B cell (primary cell): ENCODE measurements around the gene BMP3. TPM values are rescaled to one million over a fixed set of nuclear protein-coding genes. Genes with fewer than 3 reads are reported as not detected.

Experiments
- ATAC-seq: fragments of 200-7000 bp; cut with Tn5 transposase; one replicate; pipeline ENCODE4 v1.10.0; 2021; ENCODE audit warnings: low read depth, mild to moderate bottlenecking, moderate number of reproducible peaks, moderate library complexity
- CTCF ChIA-PET: fragments of 350-600 bp; sonication (Branson Sonifier 250); formaldehyde crosslinking; loops from one replicate; lab custom pipeline; 2021; ENCODE audit warnings: antibody characterized with exemption, inconsistent platforms; lab: Charles Lee
- POLR2A ChIA-PET: fragments of 350-600 bp; sonication (Branson Sonifier 250); formaldehyde crosslinking; loops from one replicate; lab custom pipeline; 2021; ENCODE audit warnings: antibody characterized with exemption; lab: Charles Lee
- DNase-seq: peaks from one replicate; pipeline ENCODE4 v3.0.0; 2013
- H2AFZ ChIP-seq: 2 replicates; pipeline ENCODE4 v1.6.1; 2012; ENCODE audit warnings: mild to moderate bottlenecking, low read depth, low read length; ENCODE audit not compliant: insufficient read depth, poor library complexity, severe bottlenecking
- H3K27ac ChIP-seq, 2 donors: 1 replicate in 1 of 2; 2 replicates in 1 of 2; pipeline ENCODE4 v1.5.1; 2012 to 2013; ENCODE audit warnings: low read length in 2 of 2, mild to moderate bottlenecking in 2 of 2, moderate library complexity in 1 of 2
- H3K27me3 ChIP-seq, 4 experiments: fragments of 200-600 bp in 1 of 4; sonication (generic) in 1 of 4; replicated peaks in 1 of 4; 1 replicate in 2 of 4; 2 replicates in 2 of 4; pipeline versions ENCODE4 v1.6.1 to v1.7.0; 2013 to 2016; ENCODE audit warnings: low read length in 3 of 4, mild to moderate bottlenecking in 2 of 4, mixed read lengths in 1 of 4, moderate library complexity in 1 of 4; ENCODE audit not compliant: insufficient read depth in 4 of 4, control insufficient read depth in 3 of 4; ENCODE audit errors: control extremely low read depth in 1 of 4
- H3K36me3 ChIP-seq, 2 experiments: replicated peaks in 1 of 2; 1 replicate in 1 of 2; 2 replicates in 1 of 2; pipeline versions ENCODE4 v1.6.1 to v1.7.1; 2013; ENCODE audit warnings: low read length in 1 of 2; ENCODE audit not compliant: insufficient read depth in 2 of 2, control insufficient read depth in 1 of 2; ENCODE audit errors: control extremely low read depth in 1 of 2, extremely low read depth in 1 of 2
- H3K4me1 ChIP-seq, 2 donors: fragments of 200-600 bp in 1 of 2; sonication (generic) in 1 of 2; 1 replicate in 1 of 2; 2 replicates in 1 of 2; pipeline versions ENCODE4 v1.5.1 to v1.6.1; 2013 to 2017; ENCODE audit warnings: low read length in 2 of 2; ENCODE audit not compliant: control insufficient read depth in 2 of 2, insufficient read depth in 2 of 2
- H3K4me2 ChIP-seq: replicated peaks from 2 replicates; pipeline ENCODE3; 2012; ENCODE audit warnings: mild to moderate bottlenecking, low read depth, low read length; ENCODE audit not compliant: poor library complexity, severe bottlenecking
- H3K4me3 ChIP-seq, 5 experiments: fragments of 200-600 bp in 1 of 5; sonication (generic) in 1 of 5; 1 replicate in 3 of 5; 2 replicates in 2 of 5; pipeline versions ENCODE4 v1.5.1 to v1.7.0; 2011 to 2016; ENCODE audit warnings: low read length in 4 of 5, mild to moderate bottlenecking in 4 of 5, low read depth in 2 of 5, control low read depth in 1 of 5, moderate library complexity in 1 of 5; ENCODE audit not compliant: insufficient read depth in 1 of 5; ENCODE audit errors: control extremely low read depth in 1 of 5, extremely low read depth in 1 of 5
- H3K79me2 ChIP-seq: fragments of 200-600 bp; sonication (generic); one replicate; pipeline ENCODE4 v1.6.0; 2016; ENCODE audit warnings: low read length; ENCODE audit not compliant: control insufficient read depth, insufficient read depth
- H3K9ac ChIP-seq: fragments of 200-600 bp; sonication (generic); 2 replicates; pipeline ENCODE4 v1.6.1; 2017; ENCODE audit warnings: mild to moderate bottlenecking, low read length, moderate library complexity
- H3K9me3 ChIP-seq, 3 donors: one replicate each; pipeline versions ENCODE4 v1.6.1 to v1.7.1; 2013; ENCODE audit warnings: low read length in 2 of 3; ENCODE audit not compliant: control insufficient read depth in 2 of 3, insufficient read depth in 1 of 3; ENCODE audit errors: control extremely low read depth in 1 of 3
- H4K20me1 ChIP-seq: 2 replicates; pipeline ENCODE4 v1.6.0; 2012; ENCODE audit warnings: mild to moderate bottlenecking, low read length; ENCODE audit not compliant: insufficient read depth, control insufficient read depth, poor library complexity, severe bottlenecking
- H3K27ac Mint-ChIP-seq: one replicate; pipeline ENCODE4 v1.8.0; 2021; ENCODE audit warnings: mixed read lengths
- H3K27me3 Mint-ChIP-seq: one replicate; pipeline ENCODE4 v1.8.0; 2021; ENCODE audit warnings: mixed read lengths
- H3K4me1 Mint-ChIP-seq: one replicate; pipeline ENCODE4 v1.8.0; 2021; ENCODE audit warnings: mixed read lengths
- H3K4me3 Mint-ChIP-seq: one replicate; pipeline ENCODE4 v1.8.0; 2021; ENCODE audit warnings: mixed read lengths
- H3K9me3 Mint-ChIP-seq: one replicate; pipeline ENCODE4 v1.8.0; 2022; ENCODE audit warnings: mixed read lengths; ENCODE audit not compliant: insufficient read depth
- CTCF ChIP-seq: fragments of 200-600 bp; IDR thresholded peaks from one replicate; pipeline ENCODE4 v1.8.0; 2022; ENCODE audit warnings: antibody characterized with exemption, mild to moderate bottlenecking
- EZH2 ChIP-seq: IDR thresholded peaks from 2 replicates; pipeline ENCODE4 v1.6.1; 2012; ENCODE audit warnings: borderline replicate concordance, low read depth, mild to moderate bottlenecking, moderate library complexity, low read length; ENCODE audit not compliant: insufficient read depth, poor library complexity, severe bottlenecking
- WGBS: methylation state at CpG from one replicate; pipeline ENCODE4 v1.1.5; 2013; ENCODE audit warnings: missing lambda C conversion rate; ENCODE audit not compliant: insufficient coverage; 5-methylcytosine and 5-hydroxymethylcytosine counted together
- intact Hi-C: fragments of 100-400 bp; cut with micrococcal nuclease; formaldehyde crosslinking; loops from one replicate; pipeline ENCODE4 v1.10.0; 2022
- polyA plus RNA-seq: library from polyadenylated mRNA; depleted of rRNA; stranded (reverse); fragments of >200 nt; gene quantifications from 2 replicates; pipeline ENCODE4 v1.2.3, GENCODE V29; 2012
- total RNA-seq, 2 donors: library from RNA; stranded (reverse); fragments of 120-200 nt in 1 of 2; gene quantifications; 1 replicate in 1 of 2; 2 replicates in 1 of 2; pipeline versions ENCODE4 v1.2.3 to v1.2.4, GENCODE V29; 2013 to 2022

The BMP3 gene
- total and polyA plus RNA-seq, 2 donors (not counting 1 experiment from before 2014, with no cell fraction given) = 0.49 to 0.57 TPM

GRCh38 chr4:81021981-81022380 lies 8.5 kb upstream of the BMP3 start:
- Histone ChIP-seq H3K27ac (no peak overlapping the region), H3K36me3 (no peaks in the 10 kb centered on the region), H3K4me2 (no peak overlapping the region), H2AFZ (no peak overlapping the region), H3K9me3 (no peaks in the 10 kb centered on the region), H3K27me3 (peaks cover 0 to 23% (median 4%) of the 10 kb centered on the region in 4 experiments), H3K4me3 (no peak overlapping the region), H3K79me2 (no peaks in the 10 kb centered on the region), H4K20me1 (no peaks in the 10 kb centered on the region), H3K4me1 (no peaks in the 10 kb centered on the region), H3K9ac (no peak overlapping the region)
- no CpG with 5 or more reads among the region's 1 CpG for WGBS
- TF ChIP-seq EZH2 (no peak), CTCF (no peak)
- Mint-ChIP-seq H3K27ac (no peak overlapping the region), H3K4me3 (no peak overlapping the region), H3K27me3 (peaks cover 26% of the 10 kb centered on the region), H3K4me1 (no peaks in the 10 kb centered on the region), H3K9me3 (no peaks in the 10 kb centered on the region)
- ATAC-seq (no peak), DNase-seq (no peak)
- POLR2A ChIA-PET = no interaction called here
- intact Hi-C loops = no loop called here
- CTCF ChIA-PET = interaction anchor here (2.3 kb wide), 1 partner anchor 18 kb away, joined by 9 read pairs; no protein-coding TSS in a partner anchor

GRCh38 chr4:81023484-81023883 lies 7.0 kb upstream of the BMP3 start:
- Histone ChIP-seq H3K4me1 (no peaks in the 10 kb centered on the region), H3K9me3 (no peaks in the 10 kb centered on the region), H3K4me2 (no peak overlapping the region), H3K27me3 (peaks cover 0 to 23% (median 4%) of the 10 kb centered on the region in 4 experiments), H3K27ac (no peak overlapping the region), H3K4me3 (no peak overlapping the region), H3K36me3 (no peaks in the 10 kb centered on the region), H3K79me2 (no peaks in the 10 kb centered on the region), H4K20me1 (no peaks in the 10 kb centered on the region), H2AFZ (no peak overlapping the region), H3K9ac (no peak overlapping the region)
- Mint-ChIP-seq H3K4me1 (no peaks in the 10 kb centered on the region), H3K27me3 (peaks cover 34% of the 10 kb centered on the region), H3K4me3 (no peak overlapping the region), H3K27ac (no peak overlapping the region), H3K9me3 (no peaks in the 10 kb centered on the region)
- no peak for ATAC-seq
- POLR2A ChIA-PET = no interaction called here
- DNase-seq = no peak
- TF ChIP-seq CTCF = no peak
- no peak for TF ChIP-seq EZH2
- CTCF ChIA-PET = no interaction called here
- intact Hi-C loops = no loop called here
